HG03175 (cell line): ENCODE results near the gene PRCP.

Source experiments
- ATAC-seq: cut with Tn5 transposase; IDR thresholded peaks from one replicate; pipeline ENCODE4 v1.9.1; 2021; ENCODE audit warnings: mild to moderate bottlenecking, moderate library complexity; ENCODE audit not compliant: unreplicated experiment

PRCP gene

DNA sequence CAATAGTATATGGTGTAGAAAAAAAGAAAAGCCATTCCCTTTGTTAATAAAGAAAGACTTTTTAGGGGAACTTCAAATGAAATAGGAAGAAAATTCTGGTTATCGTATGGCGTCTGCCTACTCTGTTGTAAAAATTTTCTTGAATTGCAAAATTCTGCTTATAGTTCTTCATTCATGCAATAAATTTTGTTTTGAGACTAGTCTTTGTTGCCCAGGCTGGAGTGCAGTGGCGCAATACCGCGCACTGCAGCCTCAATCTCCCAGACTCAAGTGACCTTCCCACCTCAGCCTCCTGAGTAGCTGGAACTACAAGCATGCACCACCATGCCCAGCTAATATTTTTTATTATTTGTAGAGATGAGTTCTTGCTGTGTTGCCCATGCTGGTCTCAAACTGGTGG lies 7.1 kb upstream of the PRCP start:
- ATAC-seq, result no peak

GRCh38 chr11:82906931-82907330 lies 6.7 kb upstream of the PRCP start:
- no peak for ATAC-seq

DNA sequence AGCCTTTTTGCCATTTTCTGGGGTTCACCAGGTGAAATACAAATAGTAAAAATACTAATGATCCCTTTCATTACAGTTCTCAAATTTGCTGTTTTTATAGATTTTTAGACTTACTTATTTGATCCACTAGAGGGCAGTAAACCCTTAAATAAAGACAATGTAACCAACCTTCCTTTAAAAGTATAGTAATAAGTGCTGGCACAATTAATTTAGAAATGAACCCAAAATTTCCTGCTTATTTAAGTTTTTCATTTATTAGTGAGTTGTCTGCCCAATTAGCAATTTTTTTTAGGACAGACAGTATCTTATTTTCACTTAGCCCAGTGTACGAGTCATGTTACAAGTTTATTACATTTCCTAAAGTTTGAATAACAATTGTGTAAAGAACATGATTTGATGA lies 6.0 kb upstream of the PRCP start:
- no peak for ATAC-seq

- ATAC-seq, result no peak
These were observed 3.8 kb upstream of the PRCP start for GRCh38 chr11:82903843-82904586.

DNA sequence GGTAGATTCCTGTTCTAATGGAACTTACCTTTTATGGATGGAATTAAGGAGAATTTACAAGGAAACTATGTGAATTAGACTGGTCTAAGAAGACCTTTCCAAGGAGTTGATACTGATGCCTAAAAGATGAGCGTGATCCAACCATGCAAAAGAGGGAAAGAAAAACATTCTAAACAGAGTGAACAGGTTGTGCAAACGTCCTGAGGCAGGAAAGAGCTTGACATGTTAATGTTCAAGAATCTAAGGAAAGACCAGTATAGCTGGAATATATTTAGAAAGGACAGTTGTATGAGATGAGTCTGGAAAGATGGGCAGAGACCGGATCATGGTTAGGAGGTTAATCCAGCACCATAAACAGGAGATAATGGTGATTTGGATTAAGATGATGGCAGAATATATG lies 2.6 kb upstream of the PRCP start:
- no peak for ATAC-seq

- ATAC-seq, result no peak
These were observed 1.8 kb upstream of the PRCP start for GRCh38 chr11:82901922-82902485.

GRCh38 chr11:82901165-82901921 lies 1.1 kb upstream of the PRCP start, which contains the start of gene DDIAS:
TSS of gene DDIAS (plus strand) at chr11:82901736. CDS start at chr11:82914739, 13,003 bp downstream.
- peak; percentile 69 for ATAC-seq

GRCh38 chr11:82899957-82900276 lies 313 bp downstream of the PRCP start:
- ATAC-seq, result no peak

- peak; percentile 12 for ATAC-seq
These were observed 927 bp downstream of the PRCP start for GRCh38 chr11:82899186-82899820.

DNA sequence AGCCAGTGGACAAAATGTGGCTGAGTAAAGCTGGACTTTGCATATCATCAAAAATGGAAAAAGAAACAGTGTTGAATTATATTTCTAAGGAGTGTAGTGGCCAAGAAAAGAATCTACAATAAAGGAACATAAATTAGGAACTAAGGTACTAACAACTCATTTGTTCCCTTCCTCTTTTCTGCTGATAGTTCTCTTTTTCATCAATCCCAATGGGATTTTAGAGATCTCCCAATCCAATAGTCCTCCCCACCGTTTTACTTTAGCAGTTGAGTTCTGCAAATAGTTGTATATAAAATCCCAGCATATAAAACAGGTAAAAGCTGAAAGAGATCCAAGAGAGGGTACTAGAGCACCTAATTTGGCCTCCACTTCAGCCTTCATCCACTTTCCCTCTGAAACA lies 2.0 kb downstream of the PRCP start:
- ATAC-seq, result no peak

- ATAC-seq, result no peak
These were observed 4.0 kb downstream of the PRCP start for GRCh38 chr11:82896183-82896582.

- peak; percentile 32 for ATAC-seq
These were observed 4.7 kb downstream of the PRCP start for GRCh38 chr11:82895437-82896091.

- ATAC-seq, result no peak
These were observed 7.5 kb downstream of the PRCP start for GRCh38 chr11:82892611-82893169.

DNA sequence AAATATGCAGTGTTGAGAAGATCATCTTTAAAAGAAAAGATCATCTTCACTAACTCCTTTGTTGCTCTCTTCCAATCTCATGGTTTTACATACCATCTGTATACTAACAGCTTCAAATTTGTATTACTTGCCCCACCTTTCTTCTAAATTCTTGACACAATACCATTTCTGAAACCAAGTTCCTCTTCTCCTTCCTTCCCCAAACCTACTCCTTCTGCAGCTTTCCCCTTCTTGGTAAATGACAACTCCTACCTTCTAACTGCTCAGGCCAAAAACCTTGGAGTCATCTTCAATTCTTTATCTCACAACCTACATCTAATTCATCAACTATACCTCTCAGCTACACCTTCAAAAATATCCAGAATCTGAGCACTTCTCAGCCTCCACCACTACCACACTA lies 9.3 kb downstream of the PRCP start:
- no peak for ATAC-seq

DNA sequence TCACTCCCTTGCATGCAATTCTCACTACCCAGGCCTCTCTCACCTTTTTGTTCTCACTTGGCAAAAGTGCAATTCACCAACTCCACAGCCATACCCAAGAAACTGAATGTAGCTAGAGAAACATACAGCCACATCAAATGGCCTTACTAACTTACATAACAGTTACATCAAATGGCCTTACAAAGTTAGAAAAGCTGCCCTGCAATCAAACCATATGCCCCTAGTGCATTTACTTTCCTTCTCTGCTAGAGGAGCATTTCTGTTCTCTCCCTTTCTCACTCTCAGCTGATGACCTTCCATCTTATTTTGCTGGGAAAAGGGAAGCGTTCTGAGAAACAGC lies 10.3 kb downstream of the PRCP start:
- ATAC-seq, result no peak

DNA sequence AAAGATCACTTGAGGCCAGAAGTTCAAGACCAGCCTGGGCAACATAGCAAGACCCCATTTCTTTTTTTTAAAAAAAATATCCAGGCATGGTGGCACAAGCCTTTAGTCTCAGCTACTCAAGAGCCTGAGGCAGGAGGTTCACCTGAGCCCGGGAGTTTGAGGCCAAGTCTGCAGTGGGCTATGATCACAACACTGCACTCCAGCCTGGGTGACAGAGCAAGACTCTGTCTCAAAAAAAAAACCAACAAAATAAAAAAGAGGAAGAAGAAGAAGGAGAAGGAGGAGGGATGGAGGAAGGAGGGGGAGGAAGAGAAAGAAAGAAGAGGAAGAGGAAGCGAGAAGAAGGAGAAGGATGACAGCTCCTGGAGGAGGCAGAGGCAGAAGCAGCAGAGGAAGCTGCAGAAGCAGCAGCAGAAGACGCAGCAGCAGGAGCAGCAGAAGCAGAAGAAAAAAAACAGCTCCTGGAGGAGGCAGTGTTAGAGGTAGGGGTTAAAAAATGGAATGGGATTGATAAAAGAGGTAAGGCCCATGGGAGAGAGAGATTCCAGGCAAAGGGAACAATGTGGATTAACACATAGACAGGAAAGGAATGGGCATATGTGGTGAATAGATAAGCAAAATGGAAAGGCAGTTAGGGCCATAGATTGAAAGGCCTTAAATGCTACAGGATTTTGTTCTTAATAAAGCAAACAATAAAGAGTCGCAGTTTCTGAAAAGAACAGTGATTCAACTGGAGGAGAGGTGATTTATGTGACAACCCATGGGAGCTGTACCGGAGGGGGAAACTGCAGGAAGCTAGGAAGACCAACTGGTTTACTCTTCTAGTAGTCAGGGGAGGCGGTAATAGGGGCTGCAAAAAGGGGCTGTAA lies 10.9 kb downstream of the PRCP start:
- ATAC-seq, result no peak

DNA sequence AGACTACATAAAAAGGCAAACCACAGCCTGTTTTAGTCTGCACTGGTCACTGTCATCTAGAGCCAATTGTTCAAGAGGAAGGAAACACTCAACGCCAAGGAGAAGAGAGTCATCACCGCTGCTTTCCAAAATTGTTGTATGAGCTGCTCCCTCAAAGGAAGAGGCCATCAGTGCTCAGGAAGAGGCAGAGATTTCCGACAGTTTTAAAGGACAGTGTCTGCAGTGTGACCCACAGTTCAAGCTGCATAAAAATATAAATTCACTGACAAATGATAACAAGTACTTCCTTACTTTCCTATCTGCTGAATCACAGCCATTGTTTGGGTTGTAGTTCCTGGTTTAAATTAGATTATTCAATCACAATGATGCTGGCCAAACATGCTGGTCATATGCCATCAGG lies 16.4 kb downstream of the PRCP start:
- ATAC-seq, result no peak

DNA sequence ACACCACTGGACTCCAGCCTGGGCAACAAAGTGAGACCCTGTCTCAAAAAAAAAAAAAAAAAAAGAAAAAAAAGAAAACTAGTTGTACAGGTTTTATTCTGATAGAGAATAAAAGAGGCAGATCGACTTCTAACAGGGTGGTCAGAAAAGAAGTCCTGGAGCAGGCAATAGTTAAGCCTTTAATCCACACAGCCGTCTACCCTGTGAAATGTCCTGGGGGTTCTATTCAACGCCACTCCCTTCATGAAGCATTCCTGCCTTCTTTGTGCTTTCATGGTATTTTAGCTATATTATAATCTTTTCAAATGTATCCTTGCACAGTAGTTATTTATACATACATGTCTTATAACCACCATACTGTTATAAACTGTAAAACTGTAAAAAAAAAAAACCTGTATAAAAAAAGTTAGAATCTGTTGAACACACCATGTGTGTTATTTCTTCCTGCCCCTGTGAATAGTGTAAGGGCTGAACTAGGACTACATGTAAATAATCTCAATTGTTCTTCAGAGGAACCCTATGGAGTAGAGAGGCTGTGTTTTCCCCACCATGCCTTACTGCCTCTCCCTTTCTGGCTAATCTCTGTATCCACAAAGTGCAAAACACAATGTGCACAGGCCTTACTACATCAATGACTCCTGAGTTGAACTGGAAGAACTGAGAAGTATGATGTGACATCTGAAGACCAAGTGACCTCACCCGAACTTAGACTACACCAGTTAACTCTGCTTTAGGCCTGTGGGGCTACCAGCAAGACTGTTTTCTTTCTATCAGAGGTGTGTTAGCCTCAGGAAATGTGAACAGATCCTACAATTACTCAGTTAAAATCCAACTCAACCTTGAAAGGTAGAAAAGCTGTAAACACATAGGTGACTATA lies 25.3 kb downstream of the PRCP start:
- ATAC-seq, result no peak

DNA sequence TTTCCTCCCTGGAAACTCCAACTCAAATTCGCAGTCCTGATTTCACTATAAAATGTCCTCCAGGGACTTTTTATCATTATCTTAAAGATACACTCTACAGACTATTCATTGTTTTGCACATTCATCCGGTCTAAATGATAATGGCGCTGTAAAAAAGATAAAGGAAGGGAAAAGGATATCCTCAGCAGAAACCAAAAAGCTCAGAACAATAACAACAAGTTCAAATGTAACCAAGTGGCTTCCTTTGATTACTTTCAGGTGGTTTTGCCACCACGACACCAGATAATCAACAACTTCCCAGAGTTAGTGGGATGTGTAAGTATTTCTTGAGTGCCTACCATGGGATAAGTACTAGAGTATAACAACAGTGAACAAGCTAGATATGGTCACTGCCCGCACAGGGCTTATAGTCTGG lies 26.3 kb downstream of the PRCP start:
- no peak for ATAC-seq
